IPS-18a (cell line): ENCODE measurements around the gene GPM6B.
A peak's percentile ranks its signal among the peaks of the same experiment; 100 is the strongest.

Experiments
- H3K27ac ChIP-seq: one replicate; pipeline ENCODE4 v1.5.1; 2013; ENCODE audit warnings: low read length
- H3K27me3 ChIP-seq: one replicate; pipeline ENCODE4 v1.6.1; 2013; ENCODE audit warnings: mild to moderate bottlenecking, low read length; ENCODE audit not compliant: control insufficient read depth, insufficient read depth
- H3K36me3 ChIP-seq: one replicate; pipeline ENCODE4 v1.6.1; 2013; ENCODE audit warnings: low read depth, low read length; ENCODE audit not compliant: control insufficient read depth
- H3K4me1 ChIP-seq: one replicate; pipeline ENCODE4 v1.6.1; 2013; ENCODE audit warnings: low read depth, low read length; ENCODE audit not compliant: control insufficient read depth
- H3K4me3 ChIP-seq: one replicate; pipeline ENCODE4 v1.5.1; 2013; ENCODE audit warnings: low read length
- H3K9ac ChIP-seq: one replicate; pipeline ENCODE4 v1.6.1; 2013; ENCODE audit warnings: mild to moderate bottlenecking, low read length, moderate library complexity
- H3K9me3 ChIP-seq: one replicate; pipeline ENCODE4 v1.6.1; 2013; ENCODE audit warnings: low read depth, low read length; ENCODE audit not compliant: control insufficient read depth

Gene GPM6B

DNA sequence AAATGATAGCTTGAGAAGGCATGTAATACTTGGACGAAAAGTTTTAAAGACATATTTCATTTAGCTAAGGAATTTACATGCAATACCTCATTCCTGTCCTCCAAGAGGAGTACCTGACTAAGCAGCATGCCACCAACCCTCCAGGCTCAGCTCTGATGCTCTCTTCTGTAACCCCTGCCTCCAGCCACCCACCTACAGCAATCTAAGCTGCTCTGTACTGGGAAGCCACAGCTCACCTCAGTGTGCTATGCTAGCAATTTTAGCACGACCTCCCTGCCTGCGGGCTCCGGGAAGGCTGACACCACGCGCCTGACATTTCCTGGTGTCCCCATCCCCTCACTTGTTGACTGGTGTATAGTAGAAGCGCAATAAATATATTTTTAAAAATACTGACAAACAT is 23.2 kb upstream of the GPM6B start:
- no peaks in the 10 kb centered on the region for H3K27me3 ChIP-seq
- no peak overlapping the region for H3K27ac ChIP-seq
- no peaks in the 10 kb centered on the region for H3K9me3 ChIP-seq
- peaks cover 40% of the 10 kb centered on the region for H3K4me1 ChIP-seq
- no peak overlapping the region for H3K4me3 ChIP-seq
- H3K9ac ChIP-seq = no peak overlapping the region
- no peaks in the 10 kb centered on the region for H3K36me3 ChIP-seq

DNA sequence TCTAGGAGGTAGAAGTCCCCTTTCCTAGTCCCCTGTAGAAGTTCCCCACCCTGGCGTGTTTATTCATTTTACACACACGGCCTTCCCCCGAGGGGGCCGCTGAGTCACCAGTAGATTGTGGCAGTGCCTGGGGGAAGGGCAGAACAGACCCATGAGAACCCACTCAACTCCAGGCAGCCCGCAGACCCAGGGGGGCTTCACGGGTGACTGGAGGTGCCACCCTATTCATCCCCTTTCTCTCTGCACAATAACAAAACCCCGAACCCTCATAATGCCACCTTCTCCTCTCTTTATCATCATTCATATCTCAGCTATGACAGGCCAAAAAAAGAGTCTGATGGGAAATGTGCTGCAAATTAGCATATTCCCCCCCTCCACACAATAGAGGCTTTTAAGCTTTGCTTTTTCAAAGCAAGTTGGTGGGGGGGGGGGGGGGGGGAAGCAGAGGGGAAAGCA is 20.4 kb upstream of the GPM6B start:
- peak overlapping the region; percentile 26 for H3K9ac ChIP-seq
- no peaks in the 10 kb centered on the region for H3K36me3 ChIP-seq
- H3K9me3 ChIP-seq = no peaks in the 10 kb centered on the region
- H3K4me1 ChIP-seq = peaks cover 40% of the 10 kb centered on the region
- no peaks in the 10 kb centered on the region for H3K27me3 ChIP-seq
- peak overlapping the region; percentile 23 for H3K4me3 ChIP-seq
- peak overlapping the region; percentile 12 for H3K27ac ChIP-seq

DNA sequence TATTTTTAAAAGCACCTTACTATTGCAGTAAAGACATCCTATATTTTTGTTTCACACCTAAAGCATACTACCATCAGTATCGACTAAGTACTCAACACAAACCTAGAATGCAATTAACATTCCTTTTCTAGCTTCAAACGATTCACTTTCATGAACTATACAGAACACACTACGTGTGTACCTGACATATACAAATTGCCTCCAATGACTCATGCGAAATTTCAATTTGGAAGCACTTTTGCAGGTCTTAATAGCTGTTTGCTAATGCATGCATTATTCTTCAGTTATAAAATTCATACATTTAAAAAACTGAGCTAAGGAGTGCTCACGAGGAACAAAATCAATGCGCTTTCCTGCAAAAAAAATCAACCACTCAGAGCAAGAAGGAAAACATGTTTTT is 19.7 kb upstream of the GPM6B start:
- H3K36me3 ChIP-seq = no peaks in the 10 kb centered on the region
- H3K4me3 ChIP-seq = peak overlapping the region; percentile 23
- H3K9ac ChIP-seq = peak overlapping the region; percentile 26
- no peak overlapping the region for H3K27ac ChIP-seq
- peaks cover 40% of the 10 kb centered on the region for H3K4me1 ChIP-seq
- H3K27me3 ChIP-seq = no peaks in the 10 kb centered on the region
- no peaks in the 10 kb centered on the region for H3K9me3 ChIP-seq

DNA sequence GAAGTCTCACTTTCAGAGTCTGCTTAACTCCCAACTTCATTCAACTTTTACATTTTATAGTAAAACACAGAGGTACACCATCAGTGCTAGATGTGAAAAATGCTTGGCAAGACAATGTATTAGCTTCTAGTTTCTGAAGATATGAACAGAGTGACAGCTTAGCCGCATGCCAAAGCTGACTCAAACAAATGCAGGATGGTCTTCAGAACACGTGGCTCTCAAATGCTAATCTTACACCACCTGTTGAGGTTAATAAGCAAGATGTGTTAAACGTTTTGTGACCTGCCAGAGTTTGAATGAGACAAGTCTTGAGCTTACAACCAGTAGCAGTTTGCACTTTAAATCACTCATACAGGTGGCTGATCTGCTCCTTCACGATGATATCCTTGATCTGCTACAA is 18.9 kb upstream of the GPM6B start:
- Histone ChIP-seq H3K27ac (peak overlapping the region; percentile 25), H3K9ac (peak overlapping the region; percentile 2)

DNA sequence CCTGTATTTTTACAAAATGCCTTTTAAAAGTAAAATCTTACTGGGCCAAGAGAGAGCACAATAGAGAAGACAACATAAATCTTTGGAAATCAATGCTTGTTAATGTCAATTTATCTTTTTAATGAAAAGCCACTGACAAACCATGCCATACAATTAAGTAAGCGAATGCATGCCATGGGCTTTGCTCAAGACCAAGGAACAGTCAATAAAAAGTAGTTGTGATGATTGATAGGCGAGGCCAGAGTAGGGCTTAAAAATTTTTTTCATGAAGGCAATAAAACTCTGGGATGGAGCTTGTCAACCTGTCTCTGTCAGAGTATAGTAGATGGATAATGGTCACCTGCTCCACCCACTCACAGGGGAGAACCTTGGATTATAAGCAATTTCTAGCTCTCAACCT is 17.5 kb upstream of the GPM6B start:
- Histone ChIP-seq H3K4me3 (no peak overlapping the region), H3K9me3 (no peaks in the 10 kb centered on the region), H3K27ac (no peak overlapping the region), H3K27me3 (no peaks in the 10 kb centered on the region), H3K4me1 (peaks cover 33% of the 10 kb centered on the region), H3K36me3 (no peaks in the 10 kb centered on the region), H3K9ac (no peak overlapping the region)

More for the DNA sequence above, 18.9 kb upstream of the GPM6B start:
- H3K4me1 ChIP-seq = peaks cover 38% of the 10 kb centered on the region
- no peaks in the 10 kb centered on the region for H3K36me3 ChIP-seq
- H3K27me3 ChIP-seq = no peaks in the 10 kb centered on the region
- H3K9me3 ChIP-seq = no peaks in the 10 kb centered on the region
- H3K4me3 ChIP-seq = no peak overlapping the region

DNA sequence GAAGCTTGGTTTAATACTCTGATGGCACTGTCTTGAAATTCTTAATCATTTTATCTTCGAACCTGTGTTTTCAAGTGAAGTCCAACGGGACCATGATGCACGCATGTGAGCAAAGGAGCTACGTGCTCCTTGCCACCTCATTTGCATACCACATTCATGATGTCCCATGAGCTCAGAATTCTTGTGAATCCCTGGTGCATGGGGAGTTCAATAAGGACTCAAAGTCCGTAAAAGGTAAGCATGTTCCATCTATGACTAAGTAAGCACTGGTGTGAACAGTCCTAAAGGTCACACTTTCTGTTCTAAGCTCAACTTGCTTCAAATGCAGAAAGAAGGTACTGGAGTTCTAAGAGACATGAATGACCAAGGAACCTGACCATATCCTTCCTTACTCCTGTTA is 13.1 kb upstream of the GPM6B start:
- Histone ChIP-seq H3K4me1 (no peaks in the 10 kb centered on the region), H3K9me3 (no peaks in the 10 kb centered on the region), H3K4me3 (no peak overlapping the region), H3K9ac (no peak overlapping the region), H3K27ac (no peak overlapping the region), H3K27me3 (no peaks in the 10 kb centered on the region), H3K36me3 (no peaks in the 10 kb centered on the region)

DNA sequence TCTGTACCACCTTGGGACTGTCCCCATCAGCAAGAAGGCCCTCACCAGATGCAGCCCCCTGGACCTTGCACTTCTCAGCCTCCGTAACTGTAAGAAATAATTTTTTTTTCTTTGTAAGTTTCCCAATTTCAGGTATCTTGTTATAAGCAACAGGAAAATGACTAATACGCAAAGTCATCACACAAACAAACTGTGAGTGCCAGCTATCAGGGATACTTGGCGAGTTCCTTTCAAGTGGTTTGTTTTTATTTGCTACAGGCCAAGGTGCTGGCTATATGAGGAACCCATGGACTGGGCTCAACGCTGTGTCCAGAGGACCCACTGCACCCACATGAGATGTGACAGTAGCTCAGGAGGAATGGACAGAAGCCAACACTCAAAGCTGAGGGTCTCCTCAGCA is 11.5 kb upstream of the GPM6B start:
- Histone ChIP-seq H3K27me3 (no peaks in the 10 kb centered on the region), H3K4me1 (no peaks in the 10 kb centered on the region)

DNA sequence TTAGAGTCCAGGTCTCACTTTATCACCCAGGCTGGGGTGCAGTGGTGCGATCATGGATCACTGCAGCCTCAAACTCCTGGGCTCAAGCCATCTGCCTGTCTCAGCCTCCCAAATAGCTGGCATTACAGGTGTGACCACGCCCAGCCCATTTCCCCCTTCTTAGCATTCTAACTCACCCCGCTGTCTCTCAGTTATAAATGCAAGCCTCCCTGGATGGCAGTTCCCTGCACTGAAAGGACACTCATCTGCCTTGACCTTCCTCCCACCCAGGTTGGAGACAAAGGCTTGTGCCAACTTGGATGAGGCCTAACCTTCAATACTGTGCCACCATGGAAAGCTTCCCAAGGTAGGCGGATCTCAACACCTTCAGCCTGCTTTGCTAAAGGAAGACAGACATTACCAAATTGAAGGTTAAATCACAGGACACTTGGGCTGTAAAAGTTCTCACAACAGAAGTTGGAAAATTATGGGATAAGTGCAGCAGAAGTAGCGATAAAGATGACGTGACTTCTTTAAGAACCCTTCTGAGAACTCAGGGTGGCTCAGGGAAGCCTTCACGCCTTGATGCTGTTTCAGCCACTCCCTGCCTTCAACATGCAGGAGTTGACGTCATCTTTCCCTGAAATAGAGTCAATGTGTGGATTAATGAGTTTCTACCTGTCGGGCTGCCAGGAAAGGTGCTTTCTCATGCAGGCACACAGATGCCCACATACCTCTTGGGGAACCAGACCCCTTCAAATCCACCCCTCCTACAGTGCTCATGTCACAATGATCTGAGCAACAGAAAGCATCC is 10.6 kb upstream of the GPM6B start:
- H3K4me3 ChIP-seq = no peak overlapping the region
- H3K27ac ChIP-seq = no peak overlapping the region
- H3K27me3 ChIP-seq = no peaks in the 10 kb centered on the region
- no peaks in the 10 kb centered on the region for H3K36me3 ChIP-seq
- no peaks in the 10 kb centered on the region for H3K9me3 ChIP-seq
- H3K9ac ChIP-seq = no peak overlapping the region
- no peaks in the 10 kb centered on the region for H3K4me1 ChIP-seq

More for the DNA sequence above, 11.5 kb upstream of the GPM6B start:
- H3K9me3 ChIP-seq = no peaks in the 10 kb centered on the region
- no peaks in the 10 kb centered on the region for H3K36me3 ChIP-seq
- H3K9ac ChIP-seq = no peak overlapping the region
- H3K27ac ChIP-seq = no peak overlapping the region
- no peak overlapping the region for H3K4me3 ChIP-seq

DNA sequence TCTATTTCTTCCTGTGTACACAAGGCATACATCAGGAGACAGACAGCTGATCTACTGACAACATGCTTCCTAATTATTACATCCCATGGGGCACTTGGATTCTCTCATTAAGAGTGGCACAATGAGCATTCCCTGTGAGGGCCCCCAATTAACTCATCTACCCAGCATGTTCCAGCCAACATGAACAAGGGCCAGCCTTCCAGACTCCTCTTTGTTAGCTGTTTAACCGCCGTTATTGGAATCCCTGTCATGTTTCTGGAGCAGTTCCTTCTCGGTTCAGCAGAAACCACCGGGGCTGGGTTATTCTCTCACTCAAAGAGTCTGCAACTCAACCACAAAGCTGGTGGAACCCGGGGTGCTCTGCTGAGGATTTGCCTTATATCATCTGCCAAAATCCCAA is 9.9 kb upstream of the GPM6B start:
- H3K27ac ChIP-seq = no peak overlapping the region
- H3K27me3 ChIP-seq = no peaks in the 10 kb centered on the region
- H3K9me3 ChIP-seq = no peaks in the 10 kb centered on the region
- H3K9ac ChIP-seq = no peak overlapping the region
- no peak overlapping the region for H3K4me3 ChIP-seq
- no peaks in the 10 kb centered on the region for H3K36me3 ChIP-seq
- no peaks in the 10 kb centered on the region for H3K4me1 ChIP-seq

DNA sequence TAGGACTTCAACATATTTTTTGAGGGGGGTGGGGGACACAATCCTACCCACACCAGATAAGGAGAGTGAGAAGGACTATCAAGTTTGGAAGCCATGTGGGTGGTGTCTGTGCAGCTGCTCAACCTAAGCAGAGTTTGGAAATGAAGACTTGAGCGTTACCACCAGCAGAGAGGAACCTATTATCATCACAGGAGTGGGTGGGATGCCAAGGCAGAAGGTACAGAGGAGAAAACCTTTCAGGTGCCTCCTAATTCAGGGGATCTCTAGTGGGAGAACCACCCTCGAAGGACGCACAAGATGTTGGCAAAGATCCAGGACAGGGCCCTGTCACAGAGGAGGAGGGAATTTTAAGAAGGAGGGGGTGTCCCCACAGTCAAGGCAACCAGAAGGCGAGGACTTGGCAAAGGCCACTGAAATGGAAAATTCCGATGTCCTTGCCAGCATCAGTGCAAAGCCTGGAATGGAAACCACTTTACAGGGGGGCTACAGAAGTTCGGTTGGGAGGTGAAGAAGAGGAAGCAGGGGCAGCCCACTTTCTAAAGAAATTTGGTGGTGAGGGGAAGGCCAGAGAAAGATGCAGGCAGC is 8.4 kb upstream of the GPM6B start:
- Histone ChIP-seq H3K9me3 (no peaks in the 10 kb centered on the region), H3K36me3 (no peaks in the 10 kb centered on the region), H3K27ac (no peak overlapping the region), H3K4me3 (no peak overlapping the region), H3K9ac (no peak overlapping the region), H3K27me3 (no peaks in the 10 kb centered on the region), H3K4me1 (no peaks in the 10 kb centered on the region)

DNA sequence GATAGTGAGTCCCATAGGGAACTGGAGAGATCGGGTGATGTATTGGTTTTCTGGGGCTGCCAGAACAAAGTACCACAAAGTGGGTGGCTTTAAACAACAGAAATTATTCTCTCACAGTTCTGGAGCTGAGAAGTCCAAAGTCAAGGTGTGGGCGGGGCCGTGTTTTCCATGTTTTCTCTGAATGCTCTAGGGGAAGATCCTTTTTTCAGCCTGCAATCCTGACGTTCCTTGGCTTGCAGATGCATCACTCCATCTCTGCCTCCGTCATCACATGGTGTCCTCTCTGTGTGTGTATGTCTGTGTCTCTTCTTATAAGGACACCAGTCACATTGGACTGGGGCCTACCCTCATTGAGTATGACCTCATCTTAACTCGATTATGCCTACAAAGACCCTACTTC is 7.9 kb upstream of the GPM6B start:
- no peak overlapping the region for H3K4me3 ChIP-seq
- H3K4me1 ChIP-seq = no peaks in the 10 kb centered on the region
- no peak overlapping the region for H3K9ac ChIP-seq
- H3K36me3 ChIP-seq = no peaks in the 10 kb centered on the region
- H3K9me3 ChIP-seq = no peaks in the 10 kb centered on the region
- no peak overlapping the region for H3K27ac ChIP-seq
- H3K27me3 ChIP-seq = no peaks in the 10 kb centered on the region

DNA sequence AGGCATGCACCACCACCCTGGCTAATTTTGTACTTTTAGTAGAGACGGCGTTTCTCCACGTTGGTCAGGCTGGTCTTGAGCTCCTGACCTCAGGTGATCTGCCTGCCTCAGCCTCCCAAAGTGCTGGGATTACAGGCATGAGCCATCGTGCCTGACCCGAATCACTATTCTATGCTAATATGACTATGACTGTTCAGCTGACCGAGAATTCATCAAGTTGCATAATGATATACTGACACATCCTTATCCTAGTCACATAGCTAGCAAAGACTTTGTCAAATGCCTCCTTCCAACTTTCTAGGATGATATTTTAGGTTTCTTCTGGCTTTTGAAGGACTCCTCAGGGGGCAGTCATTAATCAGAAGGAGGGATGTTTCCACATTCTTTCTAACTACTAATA is 4.8 kb upstream of the GPM6B start:
- Histone ChIP-seq H3K4me3 (no peak overlapping the region), H3K9ac (no peak overlapping the region), H3K4me1 (peaks cover 17% of the 10 kb centered on the region), H3K36me3 (no peaks in the 10 kb centered on the region), H3K27me3 (no peaks in the 10 kb centered on the region), H3K9me3 (no peaks in the 10 kb centered on the region), H3K27ac (no peak overlapping the region)
